Natural killer cell (primary cell): ENCODE results near the gene RUNX2. TPM values are rescaled to one million over a fixed set of nuclear protein-coding genes. Genes with fewer than 3 reads are reported as not detected.

ENCODE experiments used
- ATAC-seq, 3 donors: fragments of 150-1000 bp in 2 of 3; fragments of 200-7000 bp in 1 of 3; cut with Tn5 transposase; 1 replicate in 1 of 3; 2 replicates in 2 of 3; pipeline ENCODE4 v1.10.0; 2021; ENCODE audit warnings: mild to moderate bottlenecking in 2 of 3, moderate library complexity in 2 of 3
- DNase-seq, 2 donors: peaks; one replicate each; pipeline versions ENCODE4 v3.0.0 to v3.0.0-alpha.2; 2013 to 2021; ENCODE audit warnings: mixed read lengths in 1 of 2
- H3K27ac ChIP-seq: one replicate; pipeline ENCODE4 v1.5.1; 2013; ENCODE audit warnings: mild to moderate bottlenecking, low read length
- H3K27me3 ChIP-seq: one replicate; pipeline ENCODE4 v1.6.1; 2013; ENCODE audit warnings: low read length; ENCODE audit not compliant: control insufficient read depth, insufficient read depth
- H3K36me3 ChIP-seq: one replicate; pipeline ENCODE4 v1.6.1; 2013; ENCODE audit warnings: low read length; ENCODE audit not compliant: control insufficient read depth, insufficient read depth
- H3K4me1 ChIP-seq: one replicate; pipeline ENCODE4 v1.6.1; 2013; ENCODE audit warnings: low read length; ENCODE audit not compliant: control insufficient read depth, insufficient read depth
- H3K4me3 ChIP-seq: one replicate; pipeline ENCODE4 v1.5.1; 2013; ENCODE audit warnings: low read length
- H3K9me3 ChIP-seq: one replicate; pipeline ENCODE4 v1.6.1; 2013; ENCODE audit warnings: low read length; ENCODE audit not compliant: control insufficient read depth, insufficient read depth
- H3K27ac Mint-ChIP-seq, 2 donors: one replicate each; pipeline ENCODE4 v1.8.0; 2022; ENCODE audit warnings: mild to moderate bottlenecking in 2 of 2, mixed read lengths in 2 of 2, moderate library complexity in 1 of 2
- H3K27me3 Mint-ChIP-seq, 2 donors: one replicate each; pipeline ENCODE4 v1.8.0; 2022; ENCODE audit warnings: low read depth in 2 of 2, mixed read lengths in 2 of 2
- H3K36me3 Mint-ChIP-seq: one replicate; pipeline ENCODE4 v1.8.0; 2022; ENCODE audit warnings: mixed read lengths
- H3K4me1 Mint-ChIP-seq, 2 donors: one replicate each; pipeline ENCODE4 v1.8.0; 2022; ENCODE audit warnings: mixed read lengths in 2 of 2
- H3K4me3 Mint-ChIP-seq: one replicate; pipeline ENCODE4 v1.8.0; 2022; ENCODE audit warnings: mild to moderate bottlenecking, moderate library complexity, mixed read lengths
- H3K9me3 Mint-ChIP-seq, 2 donors: one replicate each; pipeline ENCODE4 v1.8.0; 2022; ENCODE audit warnings: mixed read lengths in 2 of 2
- CTCF ChIP-seq: fragments of 200-600 bp; IDR thresholded peaks from one replicate; pipeline ENCODE4 v1.8.0; 2022; ENCODE audit warnings: antibody characterized with exemption
- WGBS: methylation state at CpG from one replicate; pipeline ENCODE4 v1.1.7; 2013; ENCODE audit warnings: missing lambda C conversion rate; ENCODE audit not compliant: insufficient coverage; 5-methylcytosine and 5-hydroxymethylcytosine counted together
- intact Hi-C: fragments of 100-400 bp; cut with micrococcal nuclease; formaldehyde crosslinking; loops from one replicate; pipeline ENCODE4 v1.14.2; 2022
- total RNA-seq, 4 donors: library from RNA; stranded (reverse); fragments of 120-200 nt in 1 of 4; gene quantifications; one replicate each; pipeline versions ENCODE4 v1.2.3 to v1.2.4, GENCODE V29; 2013 to 2022

Gene RUNX2
- total RNA-seq, 3 donors from 2014 or later (not counting 1 experiment from before 2014, with no cell fraction given): 5.0 to 19.2 (median 7.0) TPM

GRCh38 chr6:45477278-45477677 lies 149.1 kb downstream of the RUNX2 start:
- no peak for ATAC-seq
- H3K4me3 Mint-ChIP-seq: no peak overlapping the region
- 72% methylated on average over 2 of the region's 2 CpGs for WGBS
- no peak overlapping the region for H3K27ac Mint-ChIP-seq
- no peaks in the 10 kb centered on the region for H3K36me3 ChIP-seq
- H3K9me3 Mint-ChIP-seq: no peaks in the 10 kb centered on the region
- H3K4me1 Mint-ChIP-seq: no peaks in the 10 kb centered on the region
- no peak overlapping the region for H3K27ac ChIP-seq
- H3K4me3 ChIP-seq: no peak overlapping the region
- H3K27me3 ChIP-seq: no peaks in the 10 kb centered on the region
- H3K36me3 Mint-ChIP-seq: no peaks in the 10 kb centered on the region
- no peak for DNase-seq
- no peaks in the 10 kb centered on the region for H3K27me3 Mint-ChIP-seq
- no peaks in the 10 kb centered on the region for H3K9me3 ChIP-seq
- peaks cover 2% of the 10 kb centered on the region for H3K4me1 ChIP-seq
- no peak for TF ChIP-seq CTCF
- intact Hi-C loops: no loop called here

GRCh38 chr6:45477790-45478189 lies 149.7 kb downstream of the RUNX2 start:
- Histone ChIP-seq H3K36me3 (no peaks in the 10 kb centered on the region), H3K27ac (no peak overlapping the region), H3K4me1 (peaks cover 2% of the 10 kb centered on the region), H3K9me3 (no peaks in the 10 kb centered on the region), H3K4me3 (no peak overlapping the region), H3K27me3 (no peaks in the 10 kb centered on the region)
- Mint-ChIP-seq H3K9me3 (no peaks in the 10 kb centered on the region), H3K4me1 (no peaks in the 10 kb centered on the region), H3K27me3 (no peaks in the 10 kb centered on the region), H3K27ac (no peak overlapping the region), H3K36me3 (no peaks in the 10 kb centered on the region), H3K4me3 (no peak overlapping the region)
- DNase-seq: no peak
- no peak for ATAC-seq
- no peak for TF ChIP-seq CTCF
- intact Hi-C loops: no loop called here
- WGBS: 25% methylated on average over 2 of the region's 3 CpGs

GRCh38 chr6:45478240-45478639 lies 150.1 kb downstream of the RUNX2 start:
- no peak for DNase-seq
- Histone ChIP-seq H3K4me1 (peaks cover 2% of the 10 kb centered on the region), H3K9me3 (no peaks in the 10 kb centered on the region), H3K27ac (no peak overlapping the region), H3K36me3 (no peaks in the 10 kb centered on the region), H3K27me3 (no peaks in the 10 kb centered on the region), H3K4me3 (no peak overlapping the region)
- Mint-ChIP-seq H3K4me1 (no peaks in the 10 kb centered on the region), H3K9me3 (no peaks in the 10 kb centered on the region), H3K36me3 (no peaks in the 10 kb centered on the region), H3K27ac (no peak overlapping the region), H3K27me3 (no peaks in the 10 kb centered on the region), H3K4me3 (no peak overlapping the region)
- intact Hi-C loops: no loop called here
- no peak for TF ChIP-seq CTCF
- peak in 1 of 3 donors; percentile 37 for ATAC-seq
- WGBS: no CpG with 5 or more reads among the region's 2 CpGs
